Left ventricle myocardium superior (tissue), 1 donor: ENCODE data around the gene CIB4. TPM values are rescaled to one million over a fixed set of nuclear protein-coding genes. Genes with fewer than 3 reads are reported as not detected.

Experiments
- ATAC-seq: fragments of 200-7000 bp; cut with Tn5 transposase; one replicate; pipeline ENCODE4 v1.9.1; 2020; ENCODE audit warnings: mild to moderate bottlenecking, moderate library complexity
- DNase-seq: peaks from one replicate; pipeline ENCODE4 v3.0.0-alpha.2; 2020
- intact Hi-C: fragments of 100-400 bp; cut with micrococcal nuclease; formaldehyde crosslinking; loops from one replicate; pipeline ENCODE4 v1.11.0; 2022
- total RNA-seq: library from RNA; stranded (reverse); fragmentation: NEBNext Ultra II Directional; extraction: Animal tissue kit (Norgen Biotek cat#: 25700); gene quantifications from one replicate; pipeline ENCODE4 v1.2.1, GENCODE V29; 2021
- donor health status: DM: no; HTN: yes; CAD: no; lungs with severe emphysema.

CIB4 gene
- total RNA-seq, 1 donor from 2014 or later, result not detected

DNA sequence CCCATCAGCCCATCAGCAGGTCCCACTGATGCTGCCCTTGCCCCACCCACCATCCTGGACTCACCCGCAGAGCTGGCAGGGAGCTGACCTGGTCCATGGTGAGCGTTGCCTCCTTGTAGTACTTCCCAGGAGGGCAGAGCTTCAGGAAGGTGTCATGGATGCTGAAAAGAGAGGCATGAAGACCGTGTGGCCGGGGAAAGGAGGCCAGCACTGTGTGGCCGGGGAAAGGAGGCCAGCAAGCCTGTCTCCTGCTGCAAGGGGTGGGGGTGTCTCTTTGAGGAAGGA lies 11.9 kb downstream of the CIB4 start:
- no peak for ATAC-seq
- intact Hi-C loops, result no loop called here
- DNase-seq, result no peak

DNA sequence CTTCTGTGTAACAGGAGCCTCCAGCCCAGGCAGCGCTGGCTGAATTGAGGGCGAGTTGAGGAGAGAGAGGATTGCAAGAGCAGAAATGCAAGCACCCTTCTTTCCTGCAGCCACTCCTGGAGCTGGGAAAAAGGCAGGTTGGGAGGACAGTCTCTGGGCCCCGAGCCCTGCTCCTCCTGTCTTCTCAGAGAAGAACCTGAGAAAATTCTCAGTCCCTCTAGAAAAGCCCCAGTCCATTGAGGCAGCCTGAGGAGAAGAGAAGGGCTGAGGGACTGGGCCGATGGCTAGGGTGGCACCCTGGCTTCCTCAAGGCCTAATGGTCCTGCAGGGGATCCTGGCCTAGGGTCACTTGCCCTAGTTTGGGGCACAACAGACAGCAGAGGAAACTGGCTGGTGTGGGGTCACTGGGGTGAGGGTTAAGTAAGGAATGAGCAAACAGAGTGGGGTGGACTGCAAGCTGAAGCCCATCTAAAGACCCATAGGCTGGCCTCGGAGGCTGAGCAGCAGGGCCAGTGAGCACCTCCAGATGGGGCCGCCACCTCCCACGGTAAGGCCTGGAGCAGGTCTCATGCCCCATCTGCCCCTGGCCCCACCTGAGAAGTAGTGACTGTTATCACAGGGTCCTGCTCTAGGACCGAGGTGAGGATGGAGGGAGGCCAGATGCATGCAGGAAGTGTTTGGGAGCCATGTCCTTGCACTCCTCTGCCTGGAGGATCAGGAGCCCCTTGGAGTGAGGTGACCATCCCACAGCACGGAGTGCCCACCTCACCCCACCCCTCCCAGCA lies 12.4 kb downstream of the CIB4 start:
- ATAC-seq, result no peak

DNA sequence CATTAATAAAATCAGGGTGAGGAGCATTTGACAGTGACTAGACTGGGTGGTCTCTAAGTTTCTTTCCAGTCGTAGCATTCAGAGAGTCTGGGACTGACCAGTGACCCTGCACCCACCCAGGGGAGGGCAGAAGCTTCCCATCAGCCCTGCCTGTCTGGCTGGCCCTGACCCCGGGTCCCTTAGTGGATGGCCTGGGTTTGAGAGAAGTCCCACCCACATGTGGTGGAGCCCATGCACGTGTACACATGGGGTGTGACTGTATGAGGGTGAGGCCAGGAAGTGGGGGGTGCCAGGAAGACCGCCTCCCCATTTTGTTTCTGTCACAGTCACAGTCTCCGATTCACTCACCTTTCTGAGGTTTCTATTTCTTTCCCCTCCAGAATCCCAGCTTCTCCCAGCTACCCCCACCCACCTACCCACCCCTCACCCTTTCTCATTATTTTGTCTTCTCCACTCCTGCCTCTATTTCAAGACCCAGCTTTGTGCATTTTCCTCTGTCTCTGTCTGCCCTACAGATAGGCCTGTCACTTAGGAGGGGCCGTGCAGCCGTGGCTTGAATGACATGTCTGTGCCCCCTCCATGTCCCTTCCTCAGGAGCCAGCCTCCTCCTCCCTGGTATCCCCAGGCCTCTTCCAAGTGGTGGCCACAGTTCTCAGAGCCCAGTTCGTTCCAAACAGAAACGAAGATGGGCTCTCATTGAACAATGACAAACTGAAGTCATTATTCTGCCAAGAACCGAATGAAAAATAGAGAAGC lies 13.6 kb downstream of the CIB4 start:
- DNase-seq (no peak), ATAC-seq (no peak)
- intact Hi-C loops, result no loop called here

More for the DNA sequence above, 12.4 kb downstream of the CIB4 start:
- DNase-seq, result no peak
- intact Hi-C loops, result no loop called here

DNA sequence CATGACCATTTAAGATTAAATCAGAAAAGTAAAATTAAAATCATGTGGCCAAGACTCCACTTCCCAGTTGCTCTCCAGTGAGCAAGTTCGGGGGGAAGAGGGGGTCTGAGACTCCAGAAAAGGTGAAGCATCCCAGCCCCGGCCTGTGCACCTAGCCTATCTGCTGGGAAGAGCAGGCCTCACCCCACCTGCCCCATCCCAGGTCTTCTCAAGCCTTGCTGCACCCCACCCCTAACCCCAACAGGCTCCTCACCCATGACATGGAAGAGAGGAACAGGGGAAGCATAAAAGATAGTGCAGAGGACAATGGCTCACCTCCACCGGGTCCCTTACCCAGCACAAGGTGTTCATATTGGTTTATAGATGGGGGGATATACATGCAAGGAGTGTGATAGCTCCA lies 14.6 kb downstream of the CIB4 start:
- DNase-seq, result no peak
- no peak for ATAC-seq
- intact Hi-C loops, result no loop called here

DNA sequence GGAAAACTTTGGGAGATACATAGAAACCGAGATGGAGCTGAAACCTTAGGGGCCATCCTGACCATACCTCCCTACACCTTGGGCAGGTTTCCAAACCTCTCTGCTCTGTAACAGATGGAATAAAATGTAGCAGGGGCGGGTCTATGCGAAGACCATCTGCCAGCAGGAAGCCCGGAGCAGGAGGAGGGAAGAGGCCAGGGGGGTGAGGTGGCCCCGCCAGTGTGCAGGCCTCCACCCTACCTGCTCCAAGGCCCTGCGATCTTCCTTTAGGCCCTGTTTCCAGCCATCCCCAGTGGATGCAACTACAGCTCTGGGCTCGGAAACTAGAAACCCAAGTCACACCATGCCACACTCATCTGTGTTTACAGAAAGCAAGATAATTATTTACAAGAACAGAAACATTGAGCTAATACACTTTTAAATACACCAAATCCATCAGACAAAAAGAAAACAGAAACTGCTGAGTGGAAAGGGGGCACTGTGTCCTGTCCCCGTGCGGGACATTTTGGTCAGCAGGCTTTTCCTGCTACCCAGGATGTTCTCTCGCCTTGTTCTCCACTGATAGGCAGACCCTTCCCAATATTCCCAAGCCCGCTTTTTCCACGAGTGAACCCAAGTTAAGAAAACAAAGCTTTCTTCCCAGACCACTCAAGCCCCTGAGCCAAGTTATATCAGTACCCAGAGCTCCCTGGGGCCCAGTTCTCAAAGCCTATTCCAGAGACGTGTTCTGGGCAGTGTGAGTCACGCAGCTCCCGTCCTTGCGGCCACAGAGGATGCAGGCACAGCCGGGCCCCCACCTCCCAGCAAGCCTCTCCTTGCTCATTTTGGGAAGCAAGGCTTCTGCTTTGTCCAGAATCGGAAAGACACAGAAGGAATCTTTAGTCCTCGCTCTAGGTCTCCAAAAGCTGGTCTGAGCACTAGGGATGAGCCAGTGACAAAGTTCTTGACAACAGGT lies 17.3 kb downstream of the CIB4 start:
- ATAC-seq, result no peak
- no peak for DNase-seq
- intact Hi-C loops, result no loop called here

DNA sequence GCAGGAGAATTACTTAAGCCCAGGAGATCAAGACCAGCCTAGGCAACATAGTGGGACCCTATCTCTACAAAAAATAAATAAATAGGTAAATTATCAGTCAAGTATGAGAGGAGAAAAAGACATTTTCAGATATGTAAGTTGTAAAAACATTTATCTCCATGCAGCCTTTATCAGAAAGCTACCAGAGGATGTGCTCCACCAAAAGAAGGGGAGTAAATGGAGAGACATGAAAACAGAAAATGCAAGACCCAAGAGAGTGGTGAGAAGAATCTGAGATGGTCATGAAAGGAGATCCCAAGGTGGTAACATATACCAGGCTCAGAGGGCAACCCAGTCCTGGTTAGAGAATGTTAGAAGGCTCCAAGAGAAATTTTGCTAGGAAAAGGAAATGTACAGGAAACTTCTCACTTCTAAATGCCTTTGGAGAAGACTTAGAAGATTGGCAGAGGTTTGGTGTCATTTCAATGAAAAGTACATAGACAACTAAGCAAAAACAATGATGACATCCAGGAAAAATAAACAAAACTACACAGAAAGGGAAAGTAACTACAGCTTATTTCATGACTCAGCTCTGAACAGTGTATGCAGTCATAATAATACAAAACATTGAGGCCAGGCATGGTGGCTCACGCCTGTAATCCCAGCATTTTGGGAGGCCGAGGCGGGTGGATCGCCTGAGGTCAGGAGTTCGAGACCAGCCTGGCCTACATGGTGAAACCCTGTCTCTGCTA lies 19.5 kb downstream of the CIB4 start:
- ATAC-seq (no peak), DNase-seq (no peak)
- intact Hi-C loops, result no loop called here

DNA sequence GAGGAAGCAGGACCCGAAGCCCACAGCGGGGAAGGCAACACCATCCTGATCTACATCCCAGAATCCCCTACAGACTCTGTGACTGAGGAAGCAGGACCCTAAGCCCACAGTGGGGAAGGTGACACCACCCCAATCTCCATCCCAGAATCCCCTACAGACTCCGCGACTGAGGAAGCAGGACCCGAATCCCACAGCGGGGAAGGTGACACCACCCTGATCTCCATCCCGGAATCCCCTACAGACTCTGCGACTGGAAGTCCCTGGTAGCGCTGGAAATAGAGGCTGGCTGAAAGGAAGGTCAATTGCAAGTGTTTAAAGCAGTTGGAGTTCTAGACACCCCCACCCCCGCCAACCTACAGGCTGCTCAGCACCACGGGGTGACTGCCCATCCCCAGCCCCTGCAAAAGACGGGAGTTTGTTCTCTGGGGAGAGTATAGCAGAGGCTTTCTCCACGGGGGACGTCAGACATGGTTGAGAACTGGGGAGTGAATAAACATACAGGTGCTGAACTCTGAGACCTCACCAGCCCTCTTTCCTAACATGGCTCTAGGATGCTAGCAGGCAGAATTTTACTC lies 21.0 kb downstream of the CIB4 start:
- ATAC-seq (no peak), DNase-seq (no peak)
- intact Hi-C loops, result no loop called here

DNA sequence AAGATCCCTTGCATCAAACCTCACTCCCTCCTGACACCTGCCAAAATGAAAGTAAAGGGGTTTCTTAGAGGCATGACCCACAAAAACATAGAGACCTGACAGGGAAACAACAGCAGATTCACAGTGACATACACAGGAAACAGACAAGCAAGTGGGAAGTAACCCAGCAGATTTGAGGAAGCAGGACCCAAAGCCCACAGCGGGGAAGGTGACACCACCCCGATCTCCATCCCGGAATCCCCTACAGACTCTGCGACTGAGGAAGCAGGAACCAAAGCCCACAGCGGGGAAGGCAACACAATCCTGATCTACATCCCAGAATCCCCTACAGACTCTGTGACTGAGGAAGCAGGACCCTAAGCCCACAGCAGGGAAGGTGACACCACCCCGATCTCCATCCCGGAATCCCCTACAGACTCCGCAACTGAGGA lies 21.6 kb downstream of the CIB4 start:
- no peak for ATAC-seq
- no peak for DNase-seq
- intact Hi-C loops, result no loop called here

DNA sequence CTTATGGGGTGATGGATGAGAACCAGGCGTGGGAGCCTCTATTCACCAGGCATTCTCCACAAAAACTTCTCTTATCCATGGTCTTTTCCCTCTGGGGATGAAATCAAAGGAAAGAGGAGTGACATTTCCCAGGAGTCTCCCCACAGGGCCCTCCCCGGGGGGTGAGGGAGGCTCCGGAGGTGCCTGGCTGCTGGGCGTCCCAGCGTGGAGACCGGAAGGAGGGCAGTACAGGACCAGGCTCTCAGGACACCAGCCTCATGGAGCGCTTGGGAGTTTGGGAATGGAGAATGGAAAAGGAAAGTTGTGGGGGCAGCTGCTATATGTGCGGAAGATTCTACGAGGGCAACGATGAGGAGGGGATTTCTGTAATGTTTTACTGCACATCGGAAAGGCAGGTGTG lies 22.1 kb downstream of the CIB4 start:
- ATAC-seq (no peak), DNase-seq (no peak)
- intact Hi-C loops, result no loop called here

DNA sequence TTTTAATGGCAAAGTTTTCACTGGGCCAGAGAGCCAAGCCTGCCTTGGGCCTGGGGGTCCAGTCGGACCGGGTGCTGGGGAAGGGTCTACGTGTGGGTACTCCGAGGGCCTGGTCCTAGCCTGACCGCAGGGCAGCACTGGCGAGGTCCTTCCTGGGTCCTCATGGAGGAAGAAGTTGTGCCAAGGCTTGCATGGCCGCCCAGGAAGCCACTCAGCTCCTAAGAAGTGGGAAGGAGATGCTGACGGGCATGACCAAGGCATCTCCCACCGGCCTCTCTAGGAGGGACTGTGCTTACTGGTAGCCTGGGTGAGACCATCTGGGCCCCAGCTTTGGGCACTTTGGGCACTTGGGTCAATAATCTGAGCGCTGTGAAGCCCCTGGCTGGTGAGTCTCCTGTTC lies 22.6 kb downstream of the CIB4 start:
- intact Hi-C loops, result no loop called here
- ATAC-seq, result no peak
- no peak for DNase-seq

DNA sequence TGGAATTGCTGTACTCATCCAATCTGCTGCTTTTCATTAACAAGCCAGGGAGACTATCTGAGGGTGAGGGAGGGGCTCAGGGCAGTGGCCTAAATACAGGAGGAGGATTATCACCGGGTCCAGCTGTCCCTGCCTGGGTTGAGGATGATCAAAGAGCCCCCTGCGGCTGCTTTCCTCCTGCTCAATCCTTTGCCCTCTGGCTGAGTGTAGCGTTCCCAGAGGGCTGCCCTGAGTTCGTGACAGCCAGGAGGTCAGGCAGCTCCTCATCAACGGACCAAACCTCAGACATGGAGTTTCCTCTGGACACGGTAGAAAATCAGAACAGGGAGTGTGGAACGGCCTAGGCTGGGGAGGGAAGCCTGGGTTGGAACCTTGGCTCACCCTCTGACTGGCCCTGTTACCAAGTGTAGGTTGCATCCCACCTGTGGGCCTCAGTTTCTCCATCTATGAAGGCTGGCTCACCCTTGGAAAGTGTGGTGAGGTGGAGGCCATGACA lies 23.5 kb downstream of the CIB4 start:
- intact Hi-C loops, result no loop called here
- DNase-seq (no peak), ATAC-seq (no peak)

DNA sequence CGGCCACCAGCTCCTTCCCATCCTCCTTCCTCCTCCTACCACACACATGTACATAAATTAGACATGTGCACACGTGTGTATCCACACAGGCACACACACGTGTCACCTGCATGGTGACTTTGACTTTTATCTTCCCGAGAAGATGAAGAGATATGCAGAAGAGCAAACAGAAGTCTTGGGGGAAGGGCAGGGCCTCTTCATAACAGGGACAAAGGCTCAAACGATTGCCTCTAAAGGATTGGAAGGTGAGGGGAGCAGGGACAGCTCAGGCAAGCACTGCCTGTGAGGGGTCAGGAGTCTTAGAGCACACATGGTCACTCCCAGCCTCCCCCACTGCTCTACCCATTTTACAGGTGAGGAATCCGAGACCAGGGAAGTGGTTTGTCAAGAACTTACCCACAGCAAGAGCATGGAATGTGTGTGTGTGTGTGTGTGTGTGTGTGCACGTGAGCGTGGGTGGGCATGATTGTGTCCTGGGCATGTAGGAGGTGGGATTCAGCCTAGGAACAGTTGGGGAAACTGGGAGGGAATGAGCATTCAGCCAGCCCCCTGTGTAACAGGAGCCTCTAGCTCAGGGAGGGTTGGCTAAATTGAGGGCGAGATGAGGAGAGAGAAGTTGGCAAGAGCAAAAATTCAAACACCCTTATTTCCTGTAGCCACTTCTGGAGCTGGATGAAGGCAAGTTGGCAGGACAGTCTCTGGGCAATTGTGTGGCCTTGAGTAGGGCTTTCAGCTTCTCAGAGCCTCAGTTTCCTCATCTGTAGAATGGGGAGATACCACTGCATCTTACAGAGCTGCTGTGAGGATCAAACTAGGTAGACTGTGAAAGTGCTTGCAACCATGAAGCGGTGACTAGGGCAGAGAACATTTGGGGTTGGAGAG lies 24.2 kb downstream of the CIB4 start:
- DNase-seq (no peak), ATAC-seq (no peak)
- intact Hi-C loops, result no loop called here

DNA sequence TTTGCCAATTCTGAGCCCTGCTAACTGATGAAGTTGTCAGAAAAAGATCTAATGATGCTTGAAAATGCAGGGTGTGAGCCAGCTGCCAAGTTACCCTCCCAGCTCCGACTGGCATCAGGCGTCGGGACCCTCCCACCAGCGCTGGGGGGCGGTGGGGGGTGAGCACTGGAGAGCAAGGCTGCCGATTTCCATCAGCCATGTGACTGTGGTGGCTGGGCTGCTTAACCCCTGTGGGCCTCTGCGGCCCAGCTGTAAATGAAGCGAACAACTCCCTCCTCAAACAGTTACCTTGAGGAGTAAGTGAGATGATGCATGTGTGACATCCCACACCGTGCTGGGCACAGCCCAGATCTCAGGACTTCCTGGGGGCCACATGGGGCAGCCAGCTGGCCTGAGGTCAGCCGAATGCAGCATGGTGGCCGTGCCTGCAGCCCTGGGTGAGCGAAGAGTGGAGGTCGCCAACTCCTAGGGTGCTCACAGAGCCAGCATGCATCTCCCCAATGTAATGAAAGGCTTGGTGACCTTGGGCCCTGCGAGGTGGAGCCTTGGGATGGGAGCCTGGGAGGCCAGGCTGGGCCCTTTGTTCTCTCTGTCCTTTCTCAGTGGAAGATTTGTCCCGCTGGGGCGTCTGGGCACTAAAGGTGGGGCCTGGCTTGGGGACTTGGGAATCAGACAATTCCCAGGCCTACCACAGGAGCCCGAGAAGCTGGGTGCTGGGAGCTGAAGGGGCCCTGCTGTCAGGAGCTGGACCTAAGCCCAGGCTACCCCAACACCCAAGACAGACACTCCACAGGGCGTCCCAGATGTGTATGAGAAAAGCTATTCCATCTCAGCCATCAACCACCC lies 25.1 kb downstream of the CIB4 start:
- ATAC-seq (no peak), DNase-seq (no peak)

DNA sequence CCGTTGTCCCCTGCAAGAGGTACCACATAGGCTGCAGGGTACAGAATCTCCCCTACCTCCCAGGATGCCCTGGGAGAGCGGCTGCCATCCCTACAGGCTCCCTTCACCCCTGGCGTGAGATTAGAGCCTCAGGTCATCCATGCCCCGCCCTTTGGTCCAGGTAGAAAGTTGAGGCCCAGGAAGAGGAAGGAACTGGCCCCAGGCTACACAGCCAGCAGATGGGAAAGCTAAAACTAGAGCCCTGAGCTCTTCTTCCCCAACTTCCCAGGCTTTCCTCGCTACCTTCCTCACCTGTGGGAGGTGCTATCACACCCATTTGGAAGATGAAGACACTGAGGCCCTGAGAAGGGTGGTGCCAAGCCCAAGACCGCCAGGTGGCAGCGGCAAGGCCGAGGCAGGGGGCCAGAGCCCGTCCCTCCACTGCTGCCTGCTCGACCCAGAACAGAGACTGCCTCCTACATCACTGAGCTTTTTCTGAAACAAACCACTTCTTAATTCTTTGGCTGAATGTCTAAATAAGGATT lies 25.8 kb downstream of the CIB4 start:
- intact Hi-C loops, result no loop called here
- DNase-seq (no peak), ATAC-seq (no peak)

More for the DNA sequence above, 25.1 kb downstream of the CIB4 start:
- intact Hi-C loops, result no loop called here

DNA sequence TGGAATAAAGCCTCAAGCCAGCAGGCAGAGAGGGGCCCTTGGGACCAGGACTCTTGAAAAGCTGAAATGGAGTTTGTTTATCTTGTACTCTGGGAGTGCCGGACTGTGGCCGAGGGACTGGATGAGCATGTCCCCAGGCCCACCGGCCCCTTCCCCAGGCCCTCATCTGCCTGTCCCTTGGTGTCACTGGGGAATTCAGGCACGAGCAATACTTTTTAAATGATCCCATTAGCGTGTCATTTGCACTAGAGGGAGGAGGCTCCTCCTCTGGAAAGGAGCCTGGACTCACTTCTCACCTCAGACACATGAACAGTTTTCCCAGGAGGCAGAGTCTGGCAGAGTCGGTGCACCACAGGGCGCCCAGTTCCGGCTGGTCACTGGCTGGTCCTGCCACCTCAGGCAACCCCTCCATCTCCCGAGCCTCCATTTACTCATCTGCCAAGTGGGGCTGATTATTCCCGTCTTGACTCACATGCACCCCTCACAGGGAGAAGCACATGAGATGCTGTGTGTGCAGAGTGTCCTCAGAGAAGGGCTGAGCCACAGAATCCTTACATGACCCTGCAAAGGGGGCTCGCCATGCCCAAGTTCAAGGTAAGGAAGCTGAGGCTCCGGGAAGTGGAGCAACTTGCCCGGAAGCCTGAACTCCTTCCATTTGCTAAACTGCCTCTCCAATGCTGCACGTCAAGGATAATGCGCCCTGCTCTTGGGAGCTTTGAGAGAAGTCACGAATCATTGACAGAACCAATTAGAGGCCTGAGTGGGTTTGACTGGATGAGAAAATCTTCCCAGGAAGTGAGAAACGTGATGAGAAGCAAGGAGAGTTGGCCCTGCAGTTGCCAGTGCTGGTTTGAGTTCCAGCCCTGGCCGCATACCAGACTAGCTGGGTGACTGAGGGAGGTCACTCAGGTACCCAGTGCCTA lies 26.7 kb downstream of the CIB4 start:
- intact Hi-C loops, result no loop called here
- ATAC-seq (peak; percentile 44), DNase-seq (peak; percentile 51)
